Neuronal stem cell (in vitro differentiated cells): ENCODE results near the gene ETV2. TPM values are rescaled to one million over a fixed set of nuclear protein-coding genes. Genes with fewer than 3 reads are reported as not detected.
A peak's percentile ranks its signal among the peaks of the same experiment; 100 is the strongest.
"Not testable (repeated sequence)": the region's sequence is repeated elsewhere in the genome, so short reads cannot be mapped to it uniquely, and the experiment has no call there.

ENCODE experiments used
- DNase-seq: peaks from one replicate; pipeline ENCODE4 v3.0.0-alpha.2; 2013; ENCODE audit warnings: low spot score
- H2AFZ ChIP-seq: one replicate; pipeline ENCODE4 v1.6.1; 2013; ENCODE audit warnings: mild to moderate bottlenecking, low read length, inconsistent platforms
- H2AK5ac ChIP-seq: 2 replicates; pipeline ENCODE4 v1.6.1; 2013; ENCODE audit warnings: low read depth, mild to moderate bottlenecking, inconsistent platforms, low read length, moderate library complexity, mixed read lengths
- H2BK120ac ChIP-seq: 2 replicates; pipeline ENCODE4 v1.6.1; 2013; ENCODE audit warnings: low read depth, mild to moderate bottlenecking, inconsistent platforms, low read length, moderate library complexity, mixed read lengths
- H2BK12ac ChIP-seq: one replicate; pipeline ENCODE4 v1.6.1; 2013; ENCODE audit warnings: low read length, inconsistent platforms
- H2BK15ac ChIP-seq: 2 replicates; pipeline ENCODE4 v1.6.1; 2013; ENCODE audit warnings: mild to moderate bottlenecking, low read length, inconsistent platforms, mixed read lengths
- H2BK5ac ChIP-seq: one replicate; pipeline ENCODE4 v1.6.1; 2013; ENCODE audit warnings: inconsistent platforms, mild to moderate bottlenecking, low read length, moderate library complexity
- H3K14ac ChIP-seq: one replicate; pipeline ENCODE4 v1.6.1; 2013; ENCODE audit warnings: low read length, inconsistent platforms
- H3K18ac ChIP-seq: 2 replicates; pipeline ENCODE4 v1.6.1; 2013; ENCODE audit warnings: low read length, inconsistent platforms
- H3K23ac ChIP-seq: 2 replicates; pipeline ENCODE4 v1.6.1; 2013; ENCODE audit warnings: low read depth, mild to moderate bottlenecking, mixed read lengths, low read length, inconsistent platforms; ENCODE audit not compliant: poor library complexity
- H3K27ac ChIP-seq: replicated peaks from 3 replicates; pipeline ENCODE4 v1.5.1; 2013; ENCODE audit warnings: low read length, inconsistent platforms
- H3K27me3 ChIP-seq, 3 experiments: 2 replicates each; pipeline ENCODE4 v1.6.1; 2013; ENCODE audit warnings: low read length in 3 of 3, mild to moderate bottlenecking in 2 of 3, inconsistent platforms in 1 of 3, low read depth in 1 of 3, mixed read lengths in 1 of 3, moderate library complexity in 1 of 3; ENCODE audit not compliant: control insufficient read depth in 3 of 3, insufficient read depth in 3 of 3
- H3K36me3 ChIP-seq, 2 donors: replicated peaks in 1 of 2; 2 replicates each; pipeline ENCODE4 v1.6.1; 2013; ENCODE audit warnings: low read length in 2 of 2; ENCODE audit not compliant: control insufficient read depth in 2 of 2, insufficient read depth in 2 of 2
- H3K4ac ChIP-seq: 2 replicates; pipeline ENCODE4 v1.6.1; 2013; ENCODE audit warnings: inconsistent platforms, mild to moderate bottlenecking, low read length, moderate library complexity
- H3K4me1 ChIP-seq, 2 donors: 1 replicate in 1 of 2; 2 replicates in 1 of 2; pipeline ENCODE4 v1.6.1; 2013; ENCODE audit warnings: low read length in 2 of 2, low read depth in 1 of 2; ENCODE audit not compliant: control insufficient read depth in 2 of 2, insufficient read depth in 1 of 2
- H3K4me2 ChIP-seq: one replicate; pipeline ENCODE4 v1.6.1; 2013; ENCODE audit warnings: mild to moderate bottlenecking, low read length, inconsistent platforms; ENCODE audit not compliant: insufficient read depth, poor library complexity, severe bottlenecking
- H3K4me3 ChIP-seq, 2 donors: 2 replicates each; pipeline ENCODE4 v1.5.1; 2013; ENCODE audit warnings: low read length in 2 of 2, mild to moderate bottlenecking in 2 of 2, inconsistent platforms in 1 of 2, moderate library complexity in 1 of 2
- H3K79me1 ChIP-seq: one replicate; pipeline ENCODE4 v1.6.1; 2013; ENCODE audit warnings: low read depth, mild to moderate bottlenecking, inconsistent platforms, low read length, moderate library complexity
- H3K9ac ChIP-seq: one replicate; pipeline ENCODE4 v1.6.1; 2013; ENCODE audit warnings: mild to moderate bottlenecking, low read depth, low read length, inconsistent platforms; ENCODE audit not compliant: poor library complexity
- H3K9me3 ChIP-seq, 2 donors: replicated peaks in 1 of 2; 2 replicates each; pipeline versions ENCODE3 to v1.6.1; 2013; ENCODE audit warnings: low read length in 2 of 2, mild to moderate bottlenecking in 2 of 2, inconsistent platforms in 1 of 2, low read depth in 1 of 2, mixed read lengths in 1 of 2, moderate library complexity in 1 of 2; ENCODE audit not compliant: control insufficient read depth in 2 of 2, insufficient read depth in 1 of 2
- H4K8ac ChIP-seq: one replicate; pipeline ENCODE4 v1.6.1; 2013; ENCODE audit warnings: low read depth, mild to moderate bottlenecking, inconsistent platforms, low read length, moderate library complexity
- H4K91ac ChIP-seq: one replicate; pipeline ENCODE4 v1.6.1; 2013; ENCODE audit warnings: low read length, low read depth, mild to moderate bottlenecking, inconsistent platforms; ENCODE audit not compliant: poor library complexity
- WGBS, 2 donors: extraction: QIAGEN DNeasy Blood & Tissue Kit; methylation state at CpG; one replicate each; pipeline ENCODE4 v1.1.7; 2013; ENCODE audit warnings: missing lambda C conversion rate in 2 of 2, mixed read lengths in 1 of 2; ENCODE audit not compliant: insufficient read length in 2 of 2, insufficient replicate concordance in 1 of 2; ENCODE audit errors: extremely low coverage in 2 of 2; 5-methylcytosine and 5-hydroxymethylcytosine counted together
- polyA plus RNA-seq, 2 experiments: library from polyadenylated mRNA; stranded (reverse); fragments of 200-250 nt; gene quantifications; one replicate each; pipeline ENCODE4 v1.2.3, GENCODE V29; 2013

The ETV2 gene, protein sequence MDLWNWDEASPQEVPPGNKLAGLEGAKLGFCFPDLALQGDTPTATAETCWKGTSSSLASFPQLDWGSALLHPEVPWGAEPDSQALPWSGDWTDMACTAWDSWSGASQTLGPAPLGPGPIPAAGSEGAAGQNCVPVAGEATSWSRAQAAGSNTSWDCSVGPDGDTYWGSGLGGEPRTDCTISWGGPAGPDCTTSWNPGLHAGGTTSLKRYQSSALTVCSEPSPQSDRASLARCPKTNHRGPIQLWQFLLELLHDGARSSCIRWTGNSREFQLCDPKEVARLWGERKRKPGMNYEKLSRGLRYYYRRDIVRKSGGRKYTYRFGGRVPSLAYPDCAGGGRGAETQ
- polyA plus RNA-seq (2013, experiment 1 of 2): 2.1 TPM
- polyA plus RNA-seq (2013, experiment 2 of 2): 1.9 TPM

DNA sequence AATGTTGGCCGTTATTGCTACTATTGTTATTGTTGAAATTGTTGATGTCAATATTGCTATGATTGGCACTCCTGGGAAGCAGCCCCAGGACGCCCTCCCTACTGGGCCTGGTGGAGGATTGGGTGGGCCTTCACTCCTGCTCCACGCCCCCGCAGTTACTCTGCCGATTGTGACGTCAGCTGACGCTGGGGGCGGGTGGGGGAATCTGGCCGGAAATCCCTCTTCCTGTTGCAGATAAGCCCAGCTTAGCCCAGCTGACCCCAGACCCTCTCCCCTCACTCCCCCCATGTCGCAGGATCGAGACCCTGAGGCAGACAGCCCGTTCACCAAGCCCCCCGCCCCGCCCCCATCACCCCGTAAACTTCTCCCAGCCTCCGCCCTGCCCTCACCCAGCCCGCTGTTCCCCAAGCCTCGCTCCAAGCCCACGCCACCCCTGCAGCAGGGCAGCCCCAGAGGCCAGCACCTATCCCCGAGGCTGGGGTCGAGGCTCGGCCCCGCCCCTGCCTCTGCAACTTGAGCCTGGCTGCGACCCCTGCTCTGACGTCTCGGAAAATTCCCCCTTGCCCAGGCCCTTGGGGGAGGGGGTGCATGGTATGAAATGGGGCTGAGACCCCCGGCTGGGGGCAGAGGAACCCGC, at the start of gene ETV2:
ETV2 (plus strand) TSS at position 231 of the 637 bp plus-strand sequence. CDS start 716 bp downstream, outside the sequence.
- no peak for DNase-seq
- WGBS, 2 donors: no CpG with 5 or more reads among the region's 28 CpGs
- H4K8ac ChIP-seq: peak within 1 kb of the TSS; percentile 27

DNA sequence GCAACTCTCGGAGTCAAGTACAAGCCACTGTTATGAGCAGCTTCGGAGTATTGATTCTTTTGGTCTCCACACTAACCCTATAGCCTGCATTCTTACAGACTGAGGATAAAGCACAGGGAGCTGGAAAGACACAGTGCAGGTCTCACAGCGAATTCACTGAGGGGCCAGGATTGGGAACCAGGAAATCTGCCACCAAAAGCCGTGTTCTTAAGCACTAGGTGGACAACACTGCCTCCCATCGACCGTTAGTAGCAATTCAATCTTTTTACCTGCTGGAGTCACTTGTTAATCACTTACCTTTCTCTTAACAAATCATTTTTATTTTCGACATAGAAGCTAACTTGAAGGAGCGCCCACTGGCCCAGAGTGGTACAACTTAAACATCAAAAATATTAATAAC, 49.3 kb upstream of the ETV2 start:
- Histone ChIP-seq H2BK5ac (no peak overlapping the region), H3K18ac (no peak overlapping the region), H2AK5ac (no peak overlapping the region), H4K8ac (no peak overlapping the region), H2AFZ (peak overlapping the region; percentile 5), H3K27me3 (peaks cover 0 to 3% (median 0%) of the 10 kb centered on the region in 3 experiments), H3K79me1 (no peaks in the 10 kb centered on the region), H3K36me3 (no peaks in the 10 kb centered on the region), H3K4me2 (no peak overlapping the region), H3K4me1 (peaks cover 0 to 2% of the 10 kb centered on the region in 2 donors), H2BK12ac (no peak overlapping the region), H3K9ac (no peak overlapping the region), H2BK15ac (no peak overlapping the region), H3K23ac (no peak overlapping the region), H3K14ac (no peak overlapping the region), H3K27ac (no peak overlapping the region), H3K9me3 (no peaks in the 10 kb centered on the region), H4K91ac (no peak overlapping the region), H2BK120ac (no peak overlapping the region), H3K4me3 (no peak overlapping the region), H3K4ac (peak overlapping the region; percentile 76)
- peak; percentile 17 for DNase-seq
- no CpG with 5 or more reads among the region's 8 CpGs for WGBS, 2 donors

More for the DNA sequence above, at the start of gene ETV2:
- Histone ChIP-seq H3K4me1 (peaks cover 22 to 30% of the 10 kb centered on the region in 2 donors), H3K79me1 (no peaks in the 10 kb centered on the region), H3K23ac (peak within 1 kb of the TSS; percentile 75), H3K9me3 (no peaks in the 10 kb centered on the region), H3K9ac (peak within 1 kb of the TSS; percentile 50), H2BK120ac (peak within 1 kb of the TSS; percentile 89), H3K27me3 (peaks cover 0 to 6% (median 0%) of the 10 kb centered on the region in 3 experiments), H3K4me2 (peak within 1 kb of the TSS; percentile 44), H2AK5ac (peak within 1 kb of the TSS; percentile 100), H4K91ac (no peak within 1 kb of the TSS), H2BK5ac (peak within 1 kb of the TSS; percentile 89), H3K4ac (no peak within 1 kb of the TSS), H3K4me3 (peak within 1 kb of the TSS in 1 of 2 donors; percentile 64), H3K14ac (no peak within 1 kb of the TSS), H2BK15ac (peak within 1 kb of the TSS; percentile 74), H3K27ac (peak within 1 kb of the TSS; percentile 40), H2AFZ (peak within 1 kb of the TSS; percentile 38), H2BK12ac (peak within 1 kb of the TSS; percentile 91), H3K18ac (peak within 1 kb of the TSS; percentile 87), H3K36me3 (peaks cover 13 to 20% of the 10 kb centered on the region in 2 donors)

DNA sequence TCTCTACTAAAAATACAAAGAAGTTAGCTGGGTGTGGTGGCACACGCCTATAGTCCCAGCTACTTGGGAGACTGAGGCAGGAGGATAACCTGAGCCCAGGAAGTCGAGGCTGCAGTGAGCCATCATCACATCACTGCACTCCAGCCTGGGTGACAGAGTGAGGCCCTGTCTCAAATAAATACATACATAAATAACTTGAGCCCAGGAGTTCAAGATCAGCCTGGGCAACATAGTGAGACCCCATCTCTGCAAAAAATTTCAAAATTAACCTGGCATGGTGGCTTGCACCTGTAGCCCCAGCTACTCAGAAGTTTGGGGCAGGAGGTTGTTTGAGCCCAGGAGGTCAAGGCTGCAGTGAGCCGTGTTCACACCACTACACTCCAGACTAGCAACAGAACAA, 46.5 kb upstream of the ETV2 start:
- not testable (repeated sequence) for H3K36me3 ChIP-seq, H2BK120ac ChIP-seq, H3K4me3 ChIP-seq, DNase-seq, H3K27me3 ChIP-seq, H3K4me2 ChIP-seq, H3K4ac ChIP-seq, H3K23ac ChIP-seq, H2BK12ac ChIP-seq, H2AK5ac ChIP-seq, H3K9me3 ChIP-seq, H2BK5ac ChIP-seq, H3K18ac ChIP-seq, H3K79me1 ChIP-seq, H3K4me1 ChIP-seq, H3K14ac ChIP-seq, H2AFZ ChIP-seq, H4K8ac ChIP-seq, H3K27ac ChIP-seq, H4K91ac ChIP-seq, H2BK15ac ChIP-seq, H3K9ac ChIP-seq
- no CpG with 5 or more reads among the region's 3 CpGs for WGBS, 2 donors

- Histone ChIP-seq H3K4me1 (peaks cover 0 to 2% of the 10 kb centered on the region in 2 donors), H3K36me3 (no peaks in the 10 kb centered on the region), H3K4me2 (no peak overlapping the region), H3K14ac (no peak overlapping the region), H2AK5ac (no peak overlapping the region), H3K4me3 (no peak overlapping the region), H2BK5ac (no peak overlapping the region), H3K79me1 (no peaks in the 10 kb centered on the region), H4K91ac (no peak overlapping the region), H2BK12ac (no peak overlapping the region), H3K9ac (no peak overlapping the region), H4K8ac (no peak overlapping the region), H3K27me3 (no peaks in the 10 kb centered on the region), H2AFZ (peak overlapping the region; percentile 49), H3K4ac (no peak overlapping the region), H3K18ac (no peak overlapping the region), H3K23ac (no peak overlapping the region), H3K9me3 (no peaks in the 10 kb centered on the region), H2BK15ac (no peak overlapping the region), H2BK120ac (no peak overlapping the region), H3K27ac (no peak overlapping the region)
- no peak for DNase-seq
- WGBS, 2 donors: no CpG with 5 or more reads among the region's 1 CpG
These were observed 45.6 kb upstream of the ETV2 start for GRCh38 chr19:35595928-35596327.
